Effector CD4-positive, alpha-beta T cell (primary cell): ENCODE measurements around the gene CTDNEP1.

Experiments
- DNase-seq: peaks from one replicate; pipeline ENCODE4 v3.0.0-alpha.2; 2020
- total RNA-seq: gene quantifications from one replicate; lab custom pipeline; 2026; lab: John Stamatoyannopoulos, UW

CTDNEP1 gene
- 17.3 reads per million, percentile 43 among the genes with 10 or more reads in this experiment for total RNA-seq

- DNase-seq = peak; percentile 100
Measured at GRCh38 chr17:7251661-7252175, at the start of gene CTDNEP1. Gene CTDNEP1 (minus strand): TSS chr17:7251734. CDS start chr17:7251296, 438 bp downstream.

- peak; percentile 61 for DNase-seq
Measured at GRCh38 chr17:7296189-7296861, 44.8 kb upstream of the CTDNEP1 start.

- no peak for DNase-seq
Measured at GRCh38 chr17:7295230-7296180, 44.0 kb upstream of the CTDNEP1 start.

GRCh38 chr17:7294614-7295153 is 43.1 kb upstream of the CTDNEP1 start, which contains the start of gene YBX2:
Gene YBX2 (minus strand): TSS chr17:7294639. CDS start chr17:7294500, 139 bp downstream.
- DNase-seq = peak; percentile 65

- no peak for DNase-seq
Measured at GRCh38 chr17:7293816-7294613, 42.5 kb upstream of the CTDNEP1 start.

- no peak for DNase-seq
Measured at GRCh38 chr17:7293159-7293558, 41.6 kb upstream of the CTDNEP1 start.

GRCh38 chr17:7292729-7293128 is 41.2 kb upstream of the CTDNEP1 start:
- no peak for DNase-seq

- DNase-seq = no peak
Measured at GRCh38 chr17:7292194-7292593, 40.7 kb upstream of the CTDNEP1 start.

- DNase-seq = no peak
Measured at GRCh38 chr17:7290685-7291084, 39.2 kb upstream of the CTDNEP1 start.

- DNase-seq = no peak
Measured at GRCh38 chr17:7290166-7290565, 38.6 kb upstream of the CTDNEP1 start.

GRCh38 chr17:7289256-7290032 is 37.9 kb upstream of the CTDNEP1 start:
- no peak for DNase-seq

GRCh38 chr17:7285679-7286078 is 34.1 kb upstream of the CTDNEP1 start:
- DNase-seq = no peak

GRCh38 chr17:7284911-7285310 is 33.4 kb upstream of the CTDNEP1 start:
- DNase-seq = no peak

- no peak for DNase-seq
Measured at GRCh38 chr17:7283471-7284216, 32.1 kb upstream of the CTDNEP1 start.

- no peak for DNase-seq
Measured at GRCh38 chr17:7282752-7283321, 31.3 kb upstream of the CTDNEP1 start.

- no peak for DNase-seq
Measured at GRCh38 chr17:7281953-7282751, 30.6 kb upstream of the CTDNEP1 start.

GRCh38 chr17:7281074-7281952 is 29.8 kb upstream of the CTDNEP1 start, which contains the start of gene SLC2A4:
Gene SLC2A4 (plus strand): TSS chr17:7281718. CDS start chr17:7281935, 217 bp downstream.
- peak; percentile 64 for DNase-seq

- peak; percentile 74 for DNase-seq
Measured at GRCh38 chr17:7280519-7281073, 29.1 kb upstream of the CTDNEP1 start.
